HepG2 (cell line): Measurements from ENCODE around the gene SH3PXD2A. TPM values are rescaled to one million over a fixed set of nuclear protein-coding genes. Genes with fewer than 3 reads are reported as not detected.
A peak's percentile ranks its signal among the peaks of the same experiment; 100 is the strongest.

ENCODE experiments used
- FOXM1 ChIP-seq: sonication (generic); formaldehyde crosslinking; IDR thresholded peaks from 2 replicates; pipeline ENCODE4 v1.5.0; 2020; ENCODE audit warnings: missing genetic modification reagents
- HOXA9 ChIP-seq: sonication (generic); formaldehyde crosslinking; IDR thresholded peaks from 2 replicates; pipeline ENCODE4 v1.8.1; 2022; ENCODE audit warnings: missing genetic modification reagents, mild to moderate bottlenecking, moderate library complexity, borderline replicate concordance
- MXI1 ChIP-seq: IDR thresholded peaks from 3 replicates; pipeline ENCODE4 v1.6.1; 2012; ENCODE audit warnings: low read depth, low read length, inconsistent platforms, borderline replicate concordance
- NAIF1 ChIP-seq: sonication (generic); formaldehyde crosslinking; IDR thresholded peaks from 2 replicates; pipeline ENCODE4 v1.5.0; 2020; ENCODE audit warnings: mild to moderate bottlenecking, missing genetic modification reagents, borderline replicate concordance
- SP5 ChIP-seq: IDR thresholded peaks from 2 replicates; pipeline ENCODE4 v1.6.1; 2016; ENCODE audit warnings: low read depth, borderline replicate concordance
- ZFP36L1 ChIP-seq: sonication (generic); formaldehyde crosslinking; IDR thresholded peaks from 2 replicates; pipeline ENCODE4 v1.8.0; 2022; ENCODE audit warnings: mild to moderate bottlenecking, missing genetic modification reagents, moderate library complexity
- ZNF20 ChIP-seq: sonication (generic); formaldehyde crosslinking; IDR thresholded peaks from 2 replicates; pipeline ENCODE4 v1.4.0; 2020; ENCODE audit warnings: mild to moderate bottlenecking, moderate library complexity, missing genetic modification reagents
- ZNF331 ChIP-seq: sonication (generic); formaldehyde crosslinking; IDR thresholded peaks from 2 replicates; pipeline ENCODE4 v1.4.0; 2020; ENCODE audit warnings: missing genetic modification reagents
- ZNF354B ChIP-seq: sonication (generic); formaldehyde crosslinking; IDR thresholded peaks from 2 replicates; pipeline ENCODE4 v1.8.0; 2022; ENCODE audit warnings: mild to moderate bottlenecking, missing genetic modification reagents
- ZNF451 ChIP-seq: sonication (generic); formaldehyde crosslinking; IDR thresholded peaks from 2 replicates; pipeline ENCODE4 v1.5.0; 2020; ENCODE audit warnings: mild to moderate bottlenecking, missing genetic modification reagents
- ZNF713 ChIP-seq: sonication (generic); formaldehyde crosslinking; IDR thresholded peaks from 2 replicates; pipeline ENCODE4 v1.4.0; 2020; ENCODE audit warnings: mild to moderate bottlenecking, missing genetic modification reagents
- ZNF776 ChIP-seq: sonication (generic); formaldehyde crosslinking; IDR thresholded peaks from 2 replicates; pipeline ENCODE4 v1.4.0; 2020; ENCODE audit warnings: mild to moderate bottlenecking, missing genetic modification reagents
- ZSCAN21 ChIP-seq: sonication (generic); formaldehyde crosslinking; IDR thresholded peaks from 2 replicates; pipeline ENCODE4 v1.8.0; 2022; ENCODE audit warnings: mild to moderate bottlenecking, missing genetic modification reagents, moderate library complexity, borderline replicate concordance
- polyA plus RNA-seq, 8 experiments: library from polyadenylated mRNA; depleted of rRNA in 3 of 8; stranded (reverse) in 7 of 8; unstranded in 1 of 8; fragments of >200 nt; fragmentation: Illumina TruSeq in 4 of 8; extraction: Trizol in 4 of 8; gene quantifications; 2 replicates each; pipeline versions ENCODE4 v1.2.1 to v1.2.3, GENCODE V29; 2011 to 2016; ENCODE audit warnings: low read depth in 4 of 8, missing spikeins in 1 of 8, mixed read lengths in 1 of 8; ENCODE audit not compliant: insufficient read depth in 1 of 8
- total RNA-seq, 5 experiments: library from RNA; depleted of rRNA; stranded (reverse); fragments of >200 nt; fragmentation: Illumina TruSeq; extraction: Trizol; gene quantifications; 2 replicates each; pipeline ENCODE4 v1.2.3, GENCODE V29; 2016; ENCODE audit warnings: low read depth in 1 of 5
- TF ChIP-seq, protein P1 (sequence below): sonication (generic); formaldehyde crosslinking; IDR thresholded peaks from 2 replicates; pipeline ENCODE4 v1.4.0; 2020; ENCODE audit warnings: mild to moderate bottlenecking, missing genetic modification reagents
- TF ChIP-seq, protein P2 (sequence below): sonication (generic); formaldehyde crosslinking; IDR thresholded peaks from 2 replicates; pipeline ENCODE4 v1.8.0; 2022; ENCODE audit warnings: missing genetic modification reagents, low read depth, mild to moderate bottlenecking, borderline replicate concordance
- TF ChIP-seq, protein P3 (sequence below): sonication (generic); formaldehyde crosslinking; IDR thresholded peaks from 2 replicates; pipeline ENCODE4 v1.8.0; 2023; ENCODE audit warnings: mild to moderate bottlenecking, missing genetic modification reagents

The SH3PXD2A gene
- total and polyA plus RNA-seq, 2 of the 13 experiments (the other 11 are each of a cell fraction or from before 2014, with no cell fraction given): 11.1 to 11.3 TPM

DNA sequence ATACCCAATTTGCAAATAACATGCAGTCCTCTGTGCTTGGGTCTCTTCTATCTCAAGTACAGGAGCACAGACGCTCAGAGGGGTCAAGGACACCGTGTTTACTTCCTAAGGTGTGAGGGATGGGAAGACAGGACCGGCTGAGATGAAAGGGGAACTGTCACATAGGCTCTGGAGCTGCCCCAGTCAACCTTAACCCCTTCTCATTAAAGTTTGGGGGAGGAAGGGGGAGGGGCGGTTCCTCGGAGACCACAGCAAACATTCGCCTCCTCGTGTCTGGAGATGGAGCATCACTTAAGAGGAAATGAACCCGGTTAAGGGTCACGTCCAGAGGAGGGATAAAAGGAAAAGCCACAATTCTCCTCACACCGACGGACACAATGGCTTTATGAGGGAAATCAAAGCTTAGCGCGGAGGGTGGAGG is 1.1 kb downstream of the SH3PXD2A start (continued):
- TF ChIP-seq ZFP36L1 (no peak), ZNF776 (CRISPR knock-in tag) (no peak), ZSCAN21 (CRISPR knock-in tag) (peak; percentile 34; the same call in 1 of the 2 replicates), SP5 (CRISPR knock-in tag) (peak; percentile 75), MXI1 (no peak), ZNF713 (CRISPR knock-in tag) (no peak), ZNF451 (CRISPR knock-in tag) (no peak), HOXA9 (CRISPR knock-in tag) (0 out of 2 replicates have a peak, but pooled peaks have one; percentile 60), ZNF331 (CRISPR knock-in tag) (no peak), FOXM1 (CRISPR knock-in tag) (no peak), ZNF354B (CRISPR knock-in tag) (no peak), NAIF1 (CRISPR knock-in tag) (no peak), ZNF20 (CRISPR knock-in tag) (no peak)
- TF ChIP-seq, protein P1, sequence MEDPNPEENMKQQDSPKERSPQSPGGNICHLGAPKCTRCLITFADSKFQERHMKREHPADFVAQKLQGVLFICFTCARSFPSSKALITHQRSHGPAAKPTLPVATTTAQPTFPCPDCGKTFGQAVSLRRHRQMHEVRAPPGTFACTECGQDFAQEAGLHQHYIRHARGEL (CRISPR knock-in tag): no peak
- TF ChIP-seq, protein P2, sequence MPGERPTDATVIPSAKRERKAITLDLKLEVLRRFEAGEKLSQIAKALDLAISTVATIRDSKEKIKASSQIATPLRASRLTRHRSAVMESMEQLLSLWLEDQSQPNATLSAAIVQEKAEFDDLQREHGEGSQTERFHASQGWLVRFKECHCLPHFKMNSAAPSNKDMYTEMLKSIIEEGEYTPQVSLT (CRISPR knock-in tag): no peak
- TF ChIP-seq, protein P3, sequence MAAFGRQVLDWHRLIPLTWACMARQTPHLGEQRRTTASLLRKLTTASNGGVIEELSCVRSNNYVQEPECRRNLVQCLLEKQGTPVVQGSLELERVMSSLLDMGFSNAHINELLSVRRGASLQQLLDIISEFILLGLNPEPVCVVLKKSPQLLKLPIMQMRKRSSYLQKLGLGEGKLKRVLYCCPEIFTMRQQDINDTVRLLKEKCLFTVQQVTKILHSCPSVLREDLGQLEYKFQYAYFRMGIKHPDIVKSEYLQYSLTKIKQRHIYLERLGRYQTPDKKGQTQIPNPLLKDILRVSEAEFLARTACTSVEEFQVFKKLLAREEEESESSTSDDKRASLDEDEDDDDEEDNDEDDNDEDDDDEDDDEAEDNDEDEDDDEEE: no peak
